DMS53 treated with DMSO at 0.1 percent for 48 hours (cell line): Measurements from ENCODE around the gene ERGIC1.
"Not testable (repeated sequence)": the region's sequence is repeated elsewhere in the genome, so short reads cannot be mapped to it uniquely, and the experiment has no call there.

Experiments
- DNase-seq: peaks from one replicate; lab custom pipeline; 2025; ENCODE audit not compliant: unreplicated experiment; lab: John Stamatoyannopoulos, UW

The ERGIC1 gene

GRCh38 chr5:172862165-172862801, 28.2 kb downstream of the ERGIC1 start:
- no peak for DNase-seq

- not testable (repeated sequence) for DNase-seq
These were observed 30.1 kb downstream of the ERGIC1 start for GRCh38 chr5:172864171-172864570.

DNA sequence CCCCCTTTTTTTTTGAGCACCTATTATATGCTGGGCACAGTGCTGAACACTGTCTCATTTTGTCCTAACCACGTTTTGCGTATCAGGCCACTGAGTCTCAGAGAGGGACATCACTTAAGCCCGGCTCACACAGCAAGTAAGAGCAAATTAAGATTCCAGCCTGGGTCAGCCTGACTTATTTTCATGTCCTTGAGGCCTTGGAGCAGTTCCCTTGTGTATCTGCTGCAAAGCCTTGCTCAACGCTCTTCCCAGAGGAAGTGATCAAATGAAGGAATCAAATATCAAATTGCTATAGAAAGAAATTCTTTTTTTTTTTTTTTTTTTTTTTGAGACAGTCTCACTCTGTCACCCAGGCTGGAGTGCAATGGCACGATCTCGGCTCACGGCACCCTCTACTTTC, 30.7 kb downstream of the ERGIC1 start:
- no peak for DNase-seq

GRCh38 chr5:172866378-172866777, 32.3 kb downstream of the ERGIC1 start:
- no peak for DNase-seq

GRCh38 chr5:172866802-172867748, 33.0 kb downstream of the ERGIC1 start:
- no peak for DNase-seq

- no peak for DNase-seq
These were observed 33.8 kb downstream of the ERGIC1 start for GRCh38 chr5:172867761-172868435.

GRCh38 chr5:172868436-172868923, 34.4 kb downstream of the ERGIC1 start:
- DNase-seq, result no peak

DNA sequence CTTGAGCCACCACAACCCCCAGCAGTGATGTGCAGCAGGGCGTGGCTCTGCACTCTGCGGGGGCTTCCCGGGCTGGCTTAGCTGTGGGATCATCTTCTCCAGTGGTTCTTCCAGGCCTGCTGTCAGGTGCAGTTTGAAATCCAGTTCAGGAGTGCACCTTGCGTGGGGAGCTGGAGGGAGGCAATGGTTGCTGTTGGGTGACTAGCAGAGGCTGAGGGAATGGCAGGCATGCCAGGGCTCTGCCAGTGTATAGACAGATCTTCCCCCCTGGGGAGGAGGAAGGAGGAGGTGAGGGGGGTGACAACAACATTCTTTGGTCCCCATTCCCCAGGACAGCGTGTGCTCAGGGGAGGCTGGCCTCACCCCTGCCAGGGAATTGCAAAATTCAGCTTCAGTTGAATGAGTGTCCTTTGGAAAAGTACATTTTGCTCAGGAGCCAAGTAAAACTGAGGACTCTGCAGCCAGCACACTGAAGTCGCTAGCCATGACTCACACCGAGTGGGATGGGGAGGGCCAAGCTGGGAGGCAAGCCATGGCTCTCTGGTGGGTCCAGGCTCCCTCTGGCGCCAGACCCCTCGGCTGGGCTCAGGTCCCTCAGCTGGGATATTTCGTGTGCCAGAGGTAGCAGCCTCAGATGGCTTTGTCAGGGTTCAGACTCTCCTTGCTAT, 35.0 kb downstream of the ERGIC1 start:
- no peak for DNase-seq

GRCh38 chr5:172869691-172870090, 35.6 kb downstream of the ERGIC1 start:
- DNase-seq, result no peak

DNA sequence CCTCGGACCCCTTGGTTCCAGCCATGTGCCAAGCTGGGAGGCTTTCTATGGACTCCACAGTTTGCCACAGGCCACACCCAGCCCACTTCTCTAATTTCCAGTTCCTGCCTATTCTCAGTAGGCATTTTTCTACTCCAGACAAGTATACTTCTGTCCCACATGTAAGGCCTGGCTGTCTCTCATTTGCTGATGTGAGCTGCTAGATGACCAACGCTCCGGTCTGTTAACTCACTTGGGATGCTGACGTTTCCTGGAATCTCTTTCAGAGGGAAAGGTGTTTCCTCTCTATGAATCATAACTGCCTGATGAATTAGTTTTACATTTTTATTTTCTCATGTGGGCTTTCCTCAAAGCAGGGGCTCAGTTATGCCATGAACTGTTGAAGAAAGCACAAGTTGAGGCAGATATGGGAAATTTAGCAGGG, 36.3 kb downstream of the ERGIC1 start:
- DNase-seq, result no peak

DNA sequence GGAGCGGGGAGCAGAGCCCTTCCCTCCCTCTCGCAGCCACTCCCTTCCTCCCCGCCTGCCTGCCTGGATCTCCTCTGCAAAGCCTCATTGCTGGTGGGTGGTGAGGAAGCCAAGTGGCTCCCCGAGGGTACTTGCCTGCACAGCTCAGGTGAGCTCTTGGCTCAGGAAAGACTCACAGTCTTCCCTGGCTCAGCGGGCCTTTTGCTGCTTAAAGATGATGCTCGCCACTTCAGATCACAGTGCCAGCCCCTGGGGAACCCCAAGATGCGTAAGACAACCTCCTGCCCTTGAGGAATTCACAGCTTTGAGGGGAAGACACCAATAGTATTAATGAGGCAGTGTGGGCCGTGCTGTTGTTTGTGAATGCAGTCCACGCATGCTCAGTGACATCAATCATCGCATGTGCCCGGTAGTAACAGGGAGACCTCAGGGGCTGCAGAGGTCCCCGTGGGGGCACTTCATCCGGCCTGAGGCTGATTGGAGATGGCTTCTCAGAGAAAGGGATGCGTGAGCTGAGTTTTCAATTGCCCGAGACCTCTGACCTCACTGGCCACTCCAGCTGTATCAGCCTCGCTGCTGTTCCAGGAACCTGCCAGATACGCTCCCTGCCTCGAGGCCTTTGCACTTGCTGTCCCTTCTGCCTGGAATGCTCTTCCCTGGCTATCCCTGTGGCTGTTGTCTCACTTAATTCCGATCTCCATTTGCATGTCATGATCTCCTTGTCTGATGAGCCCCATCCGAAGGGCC, 36.8 kb downstream of the ERGIC1 start:
- DNase-seq, result no peak

DNA sequence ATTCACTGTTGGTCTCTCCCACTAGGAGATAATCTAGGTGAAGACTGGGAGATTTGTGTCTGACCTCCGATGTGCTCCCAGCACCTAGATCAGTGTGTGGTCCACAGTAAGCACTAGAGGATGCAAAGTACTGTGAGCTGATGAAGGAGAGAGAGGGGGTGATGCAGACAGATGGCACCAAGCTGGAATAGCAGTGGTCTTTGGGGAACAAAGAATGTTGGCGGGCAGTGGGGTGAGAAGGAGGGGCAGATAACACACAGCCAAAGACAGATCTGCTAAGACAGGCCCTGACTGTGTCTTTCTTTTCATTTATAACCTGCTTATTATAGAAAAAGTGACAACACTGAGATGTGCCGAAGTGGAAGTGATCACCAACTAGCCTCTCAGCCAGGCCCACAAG, 37.5 kb downstream of the ERGIC1 start:
- DNase-seq, result no peak

GRCh38 chr5:172871982-172872381, 37.9 kb downstream of the ERGIC1 start:
- no peak for DNase-seq

GRCh38 chr5:172872997-172873491, 39.0 kb downstream of the ERGIC1 start:
- no peak for DNase-seq

GRCh38 chr5:172873513-172873912, 39.5 kb downstream of the ERGIC1 start:
- no peak for DNase-seq

GRCh38 chr5:172874647-172875504, 40.8 kb downstream of the ERGIC1 start:
- DNase-seq, result no peak

DNA sequence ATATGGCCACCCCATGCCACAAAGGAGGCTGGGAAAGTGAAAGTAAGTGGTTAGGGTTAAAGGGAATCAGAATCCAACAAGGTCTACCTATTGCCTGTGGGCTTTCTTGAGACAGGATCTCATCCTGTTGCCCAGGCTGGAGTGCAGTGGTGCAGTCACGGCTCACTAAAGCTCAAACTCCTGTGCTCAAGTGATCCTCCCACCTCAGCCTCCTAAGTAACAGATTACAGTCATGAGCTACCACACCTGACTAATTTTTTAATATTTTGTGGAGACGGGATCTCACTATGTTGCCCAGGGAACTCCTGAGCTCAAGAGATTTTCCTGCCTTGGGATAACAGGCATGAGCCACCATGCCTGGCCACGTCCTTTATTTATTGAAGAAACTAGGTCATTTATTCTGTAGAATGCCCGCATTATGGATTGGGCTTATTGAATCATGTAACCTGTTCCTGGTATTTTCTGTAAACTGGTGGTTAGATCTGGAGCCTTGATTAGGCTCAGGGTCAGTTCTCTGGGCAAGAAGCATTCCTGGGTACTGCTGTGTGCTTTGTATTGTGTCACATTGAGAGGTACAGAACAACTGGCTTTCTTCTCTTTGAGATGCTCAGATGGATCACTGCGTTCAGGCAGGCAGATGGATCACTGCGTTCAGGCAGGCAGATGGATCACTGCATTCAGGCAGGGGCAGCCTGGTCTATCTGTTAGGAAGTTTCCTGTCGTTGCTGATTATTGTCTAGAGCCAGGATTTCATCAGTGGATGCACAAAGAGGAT, 41.6 kb downstream of the ERGIC1 start:
- DNase-seq, result no peak

DNA sequence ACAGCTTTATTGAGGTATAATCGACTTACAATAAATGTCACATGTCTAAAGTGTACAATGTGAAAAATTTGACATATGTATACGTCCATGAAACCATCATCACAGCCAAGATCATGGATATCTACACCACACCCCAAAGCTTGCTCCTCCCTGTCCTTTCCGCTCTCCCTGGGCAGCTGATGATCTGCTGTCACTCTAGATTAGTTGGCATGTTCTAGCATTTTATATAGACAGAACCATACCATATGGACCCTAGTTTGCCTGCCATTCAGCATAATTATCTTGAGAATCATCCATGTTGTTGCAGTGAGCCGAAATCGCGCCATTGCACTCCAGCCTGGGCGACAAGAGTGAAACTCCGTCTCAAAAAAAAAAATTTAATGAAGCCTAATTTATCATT, 42.5 kb downstream of the ERGIC1 start:
- DNase-seq, result no peak
